SHP77 (cell line): ENCODE results near the gene NKD1.

ENCODE experiments used
- DNase-seq, 2 experiments: peaks; one replicate each; lab custom pipeline; 2025; lab: John Stamatoyannopoulos, UW

NKD1 gene

GRCh38 chr16:50613281-50613963 is 65.2 kb downstream of the NKD1 start:
- DNase-seq, result no peak

DNA sequence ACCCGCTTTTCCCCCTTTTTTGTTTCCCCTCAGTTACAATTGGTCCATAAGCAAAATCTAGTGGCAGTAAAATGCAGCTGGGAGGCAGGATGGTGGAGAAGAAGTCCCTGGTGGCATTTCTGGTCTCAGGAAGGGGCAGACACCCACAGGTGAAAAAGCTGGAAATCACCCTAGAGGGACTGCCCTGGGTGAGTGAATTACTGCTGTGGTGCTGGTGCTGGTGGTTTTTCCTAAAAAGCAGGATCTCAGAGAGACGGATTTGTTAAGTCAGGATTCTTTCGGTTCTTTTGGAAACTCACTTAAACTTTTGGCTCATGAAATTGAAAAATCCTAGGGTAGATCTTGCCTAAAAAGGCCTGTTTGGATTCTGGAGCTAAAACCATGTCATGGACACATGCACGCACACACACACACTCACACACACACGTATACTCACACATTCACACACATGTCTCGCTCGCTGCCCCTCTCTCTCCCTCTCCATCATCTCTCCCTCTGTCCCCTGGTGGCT is 65.8 kb downstream of the NKD1 start:
- no peak for DNase-seq

GRCh38 chr16:50614955-50615724 is 66.9 kb downstream of the NKD1 start:
- DNase-seq, result no peak

- no peak for DNase-seq
These were observed 67.7 kb downstream of the NKD1 start for GRCh38 chr16:50615891-50616290.

DNA sequence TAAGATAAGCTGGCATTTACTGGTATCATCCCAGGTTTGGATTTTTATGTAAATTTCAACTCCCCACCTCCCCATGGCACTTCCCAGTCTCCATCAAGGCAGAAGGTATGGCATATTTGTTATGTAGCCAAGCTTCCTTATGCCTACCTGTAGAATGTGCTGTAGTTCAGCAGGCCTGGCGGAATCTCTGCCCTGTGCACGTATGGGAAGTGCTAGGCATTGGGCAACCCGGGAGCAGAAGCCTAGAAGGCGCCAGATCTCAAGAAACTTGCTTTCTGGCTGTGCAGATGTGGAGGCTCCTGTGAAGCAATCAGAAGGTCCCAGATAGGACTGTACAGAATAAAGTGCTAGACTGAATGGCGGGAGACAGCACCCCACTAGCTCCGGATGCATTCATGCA is 68.2 kb downstream of the NKD1 start:
- no peak for DNase-seq

DNA sequence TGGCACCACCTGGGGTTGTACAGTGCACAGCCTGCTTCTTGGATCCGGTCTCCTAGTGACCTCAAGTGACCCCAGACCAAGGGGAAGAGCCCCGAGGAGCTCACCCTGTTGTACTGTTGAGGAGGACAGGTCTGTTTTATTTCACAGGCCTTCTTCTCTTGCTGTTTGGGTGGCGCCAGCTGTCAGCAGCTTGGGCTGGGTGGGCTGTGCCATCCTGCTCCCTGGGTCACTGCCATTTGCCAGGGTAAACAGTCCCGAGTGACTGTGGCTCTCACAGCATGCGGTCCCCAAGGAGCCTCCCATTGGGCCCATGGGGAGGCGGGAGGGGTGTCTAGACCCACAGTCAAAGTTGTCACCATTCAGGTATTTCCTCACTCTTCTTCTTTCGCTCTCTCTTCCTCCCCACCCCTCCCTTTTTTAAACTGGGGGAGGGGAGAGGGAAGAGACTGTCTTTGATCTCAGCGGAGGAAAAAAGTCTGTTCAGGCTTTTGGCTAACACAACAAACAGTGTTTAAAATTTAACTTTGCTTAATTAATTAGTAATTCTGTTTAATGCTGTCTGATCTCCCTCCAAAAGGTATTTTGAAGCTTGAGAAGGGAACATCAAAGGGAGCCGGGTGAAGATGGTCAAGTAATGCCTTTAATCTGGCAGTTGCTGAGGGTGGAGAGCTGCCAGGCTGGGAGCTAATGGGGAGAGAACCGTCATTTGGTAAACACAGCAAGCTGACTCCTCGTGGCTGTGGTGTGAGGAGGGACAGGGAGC is 68.9 kb downstream of the NKD1 start:
- DNase-seq, result no peak

DNA sequence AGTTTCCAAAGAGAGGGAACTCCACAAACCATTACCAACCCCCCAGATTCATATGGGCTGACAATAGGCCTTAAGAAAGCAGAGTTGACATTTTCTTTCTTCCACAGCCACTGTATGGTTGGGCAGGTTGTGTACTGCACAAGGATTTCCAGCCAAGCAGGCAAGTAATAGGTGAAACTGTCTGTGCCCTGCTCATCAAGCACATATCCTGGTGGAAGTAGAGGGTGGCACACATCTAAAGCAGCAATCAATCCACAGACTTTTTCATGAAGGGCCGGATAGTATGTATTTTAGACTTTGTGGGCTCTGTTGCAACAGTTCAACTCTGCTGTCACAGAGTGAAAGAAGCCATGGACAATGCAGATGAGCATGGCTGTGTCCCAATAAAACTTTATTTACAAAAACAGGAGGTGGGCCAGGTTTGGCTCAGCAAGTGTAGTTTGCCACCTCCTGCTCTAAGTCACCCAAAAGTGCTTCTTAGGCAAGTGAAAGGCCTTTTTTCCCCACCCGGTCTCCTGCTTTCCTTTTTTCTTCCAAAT is 69.5 kb downstream of the NKD1 start:
- DNase-seq, result no peak

- no peak for DNase-seq
These were observed 70.2 kb downstream of the NKD1 start for GRCh38 chr16:50618238-50618918.

DNA sequence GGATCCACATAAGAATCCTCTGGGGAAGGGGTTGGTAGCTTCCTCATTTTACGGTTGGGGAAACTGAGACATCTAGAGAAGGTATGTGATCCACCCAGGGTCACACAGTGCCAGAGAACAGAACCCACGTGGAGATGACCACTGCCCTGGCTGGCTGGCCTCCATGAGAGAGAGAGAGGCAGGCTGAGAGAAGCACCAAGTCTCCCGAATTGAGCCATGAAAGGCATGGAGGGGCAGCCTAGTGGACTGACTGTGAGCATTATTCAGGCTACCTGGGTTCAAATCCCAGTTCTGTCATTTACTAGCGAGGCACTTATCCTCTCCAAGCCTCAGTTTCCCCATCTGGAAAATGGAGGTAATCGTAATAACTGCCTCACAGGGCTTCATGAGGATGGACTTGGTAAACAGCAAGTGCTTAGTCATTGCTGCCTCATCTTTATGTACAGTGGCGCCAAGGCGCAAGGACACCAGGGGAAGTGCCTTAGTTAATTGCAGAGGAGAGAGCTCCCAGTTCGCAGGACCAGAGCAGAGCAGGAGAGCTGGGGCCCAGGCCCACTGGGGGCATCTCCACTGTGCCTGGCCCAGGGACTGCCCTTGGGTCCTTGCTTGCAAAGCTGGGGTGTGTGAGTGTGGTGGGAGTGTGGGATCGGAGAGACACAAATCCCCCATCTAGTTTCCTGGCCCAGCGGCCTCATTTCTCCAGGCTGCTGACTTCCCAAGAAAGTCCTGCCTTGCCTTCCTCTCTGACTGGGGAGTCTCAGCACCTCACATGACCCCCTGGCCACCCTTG is 71.7 kb downstream of the NKD1 start:
- DNase-seq, result no peak

- DNase-seq, result no peak
These were observed 72.7 kb downstream of the NKD1 start for GRCh38 chr16:50620646-50621451.

DNA sequence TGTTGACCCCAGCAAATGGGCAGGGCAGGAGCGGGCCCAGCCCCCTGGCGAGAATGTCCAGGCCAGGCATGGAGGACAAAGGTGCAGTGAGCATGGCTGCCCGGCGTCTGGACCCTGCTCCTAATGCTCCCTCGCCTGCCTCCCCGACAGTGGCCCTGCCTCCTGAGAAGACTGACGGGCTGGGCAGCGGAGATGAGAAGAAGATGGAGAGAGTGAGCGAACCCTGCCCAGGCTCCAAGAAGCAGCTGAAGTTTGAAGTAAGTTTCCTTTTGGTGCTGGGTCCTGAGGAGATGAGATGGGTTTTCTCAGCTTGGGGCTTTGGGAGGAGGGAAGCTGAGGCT is 73.2 kb downstream of the NKD1 start:
- no peak for DNase-seq

GRCh38 chr16:50622029-50622428 is 73.8 kb downstream of the NKD1 start:
- DNase-seq, result no peak

DNA sequence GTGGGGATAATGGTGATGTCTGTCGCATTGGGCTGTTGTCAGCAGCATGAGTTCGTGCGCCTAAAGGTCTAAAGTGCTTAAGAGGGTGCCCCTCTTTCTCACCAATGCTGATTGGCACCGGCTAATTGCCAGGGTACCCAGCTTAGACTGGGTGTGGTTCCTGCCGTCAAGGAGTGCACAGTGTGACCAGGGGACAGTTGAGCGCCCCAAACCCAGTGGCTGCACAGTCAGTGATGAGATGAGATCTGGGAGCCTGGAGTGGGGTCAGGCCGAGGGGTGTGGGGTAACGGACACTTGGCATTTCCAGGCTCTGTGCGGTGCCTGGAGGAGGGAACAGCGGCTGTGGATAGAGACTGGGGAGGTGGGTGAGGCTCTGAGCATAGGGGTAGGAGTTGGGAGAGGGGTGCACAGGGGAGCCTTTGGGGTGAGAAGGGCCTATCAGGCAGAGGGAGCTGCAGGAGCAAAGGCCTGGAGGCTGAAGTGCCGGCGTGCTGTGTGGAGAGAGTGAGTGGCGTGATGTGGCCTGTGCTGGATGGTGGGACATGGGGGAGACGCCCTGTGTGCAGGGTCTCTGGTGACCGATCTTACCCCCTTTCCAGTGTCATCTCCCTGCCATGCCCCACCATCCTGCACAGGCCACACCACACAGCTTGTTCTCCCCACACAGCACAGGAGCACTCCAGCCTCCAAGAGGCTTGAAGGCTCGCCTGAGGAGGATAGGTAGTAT is 74.6 kb downstream of the NKD1 start:
- no peak for DNase-seq

GRCh38 chr16:50624449-50624970 is 76.3 kb downstream of the NKD1 start:
- DNase-seq, result no peak

GRCh38 chr16:50625374-50625773 is 77.2 kb downstream of the NKD1 start:
- no peak for DNase-seq

GRCh38 chr16:50626868-50627267 is 78.7 kb downstream of the NKD1 start:
- DNase-seq, result no peak

GRCh38 chr16:50627419-50627818 is 79.2 kb downstream of the NKD1 start:
- peak in 1 of 2 experiments; percentile 5 for DNase-seq

DNA sequence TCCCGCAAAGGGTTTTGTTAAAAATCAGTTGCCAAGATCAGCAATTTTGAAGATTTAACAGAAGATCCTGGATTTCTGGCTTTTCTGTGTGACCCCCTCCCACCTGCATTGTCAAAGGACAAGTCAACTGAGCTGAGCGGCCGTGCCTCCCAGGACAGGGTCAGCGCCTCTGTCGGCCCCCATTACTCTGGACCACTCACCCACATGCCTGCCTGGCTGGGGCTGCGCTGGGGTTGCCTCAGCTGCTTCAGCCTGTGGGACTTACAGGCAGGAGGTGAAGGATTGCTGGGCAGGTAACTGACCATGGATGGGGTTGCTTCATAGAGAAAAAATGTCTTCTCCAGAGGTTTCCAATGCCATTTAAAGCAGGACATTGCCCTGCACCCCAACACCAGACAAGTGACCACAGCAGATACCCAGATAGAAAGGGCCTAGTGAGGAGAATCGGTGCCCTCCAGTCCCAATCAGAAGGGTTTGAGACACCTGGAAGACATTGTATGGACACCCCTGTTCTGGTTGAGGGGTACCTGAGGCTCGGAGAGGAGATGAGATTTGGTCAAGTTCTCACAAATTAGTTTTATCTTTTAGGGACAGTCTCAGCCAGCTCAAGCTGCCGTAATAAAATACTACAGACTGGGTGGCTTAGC is 80.1 kb downstream of the NKD1 start:
- DNase-seq, result no peak

GRCh38 chr16:50629334-50629733 is 81.1 kb downstream of the NKD1 start:
- DNase-seq, result no peak
